Nephron progenitor cell (in vitro differentiated cells): ENCODE measurements around the gene CD93.

Experiments
- DNase-seq: peaks from one replicate; pipeline ENCODE4 v3.0.0; 2021
- H3K27ac Mint-ChIP-seq: 2 replicates; pipeline ENCODE4 v1.8.0; 2021; ENCODE audit warnings: mild to moderate bottlenecking, moderate library complexity, mixed read lengths
- H3K27me3 Mint-ChIP-seq: 2 replicates; pipeline ENCODE4 v1.8.0; 2021; ENCODE audit warnings: mild to moderate bottlenecking, low read depth, mixed read lengths; ENCODE audit not compliant: poor library complexity
- H3K36me3 Mint-ChIP-seq: 2 replicates; pipeline ENCODE4 v1.8.0; 2021; ENCODE audit warnings: low read depth, mixed read lengths
- H3K4me1 Mint-ChIP-seq: 2 replicates; pipeline ENCODE4 v1.8.0; 2021; ENCODE audit warnings: mixed read lengths
- H3K4me3 Mint-ChIP-seq: 2 replicates; pipeline ENCODE4 v1.8.0; 2021; ENCODE audit warnings: mild to moderate bottlenecking, moderate library complexity, mixed read lengths
- H3K9me3 Mint-ChIP-seq: 2 replicates; pipeline ENCODE4 v1.8.0; 2021; ENCODE audit warnings: mild to moderate bottlenecking, moderate library complexity, mixed read lengths
- TF ChIP-seq, protein P1 (sequence below): fragments of 200-600 bp; sonication (generic); IDR thresholded peaks from 2 replicates; pipeline ENCODE4 v1.5.0; 2021; ENCODE audit warnings: antibody characterized with exemption

The CD93 gene

GRCh38 chr20:23126281-23127061 is 40.3 kb upstream of the CD93 start:
- H3K9me3 Mint-ChIP-seq: no peaks in the 10 kb centered on the region
- H3K36me3 Mint-ChIP-seq: no peaks in the 10 kb centered on the region
- H3K27me3 Mint-ChIP-seq: peaks cover 14% of the 10 kb centered on the region
- H3K4me1 Mint-ChIP-seq: peaks cover 47% of the 10 kb centered on the region
- H3K4me3 Mint-ChIP-seq: no peak overlapping the region
- TF ChIP-seq, protein P1, sequence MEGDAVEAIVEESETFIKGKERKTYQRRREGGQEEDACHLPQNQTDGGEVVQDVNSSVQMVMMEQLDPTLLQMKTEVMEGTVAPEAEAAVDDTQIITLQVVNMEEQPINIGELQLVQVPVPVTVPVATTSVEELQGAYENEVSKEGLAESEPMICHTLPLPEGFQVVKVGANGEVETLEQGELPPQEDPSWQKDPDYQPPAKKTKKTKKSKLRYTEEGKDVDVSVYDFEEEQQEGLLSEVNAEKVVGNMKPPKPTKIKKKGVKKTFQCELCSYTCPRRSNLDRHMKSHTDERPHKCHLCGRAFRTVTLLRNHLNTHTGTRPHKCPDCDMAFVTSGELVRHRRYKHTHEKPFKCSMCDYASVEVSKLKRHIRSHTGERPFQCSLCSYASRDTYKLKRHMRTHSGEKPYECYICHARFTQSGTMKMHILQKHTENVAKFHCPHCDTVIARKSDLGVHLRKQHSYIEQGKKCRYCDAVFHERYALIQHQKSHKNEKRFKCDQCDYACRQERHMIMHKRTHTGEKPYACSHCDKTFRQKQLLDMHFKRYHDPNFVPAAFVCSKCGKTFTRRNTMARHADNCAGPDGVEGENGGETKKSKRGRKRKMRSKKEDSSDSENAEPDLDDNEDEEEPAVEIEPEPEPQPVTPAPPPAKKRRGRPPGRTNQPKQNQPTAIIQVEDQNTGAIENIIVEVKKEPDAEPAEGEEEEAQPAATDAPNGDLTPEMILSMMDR: no peak
- DNase-seq: no peak
- H3K27ac Mint-ChIP-seq: no peak overlapping the region

- TF ChIP-seq, protein P1: no peak
- no peak overlapping the region for H3K27ac Mint-ChIP-seq
- H3K4me1 Mint-ChIP-seq: peaks cover 51% of the 10 kb centered on the region
- no peak overlapping the region for H3K4me3 Mint-ChIP-seq
- no peak for DNase-seq
- H3K9me3 Mint-ChIP-seq: no peaks in the 10 kb centered on the region
- no peaks in the 10 kb centered on the region for H3K36me3 Mint-ChIP-seq
- H3K27me3 Mint-ChIP-seq: peaks cover 19% of the 10 kb centered on the region
Measured at GRCh38 chr20:23125625-23126191, 39.6 kb upstream of the CD93 start.

GRCh38 chr20:23125159-23125558 is 39.0 kb upstream of the CD93 start:
- peak overlapping the region; percentile 68 for H3K27ac Mint-ChIP-seq
- H3K4me1 Mint-ChIP-seq: peaks cover 51% of the 10 kb centered on the region
- TF ChIP-seq, protein P1: no peak
- DNase-seq: no peak
- no peak overlapping the region for H3K4me3 Mint-ChIP-seq
- peaks cover 19% of the 10 kb centered on the region for H3K27me3 Mint-ChIP-seq
- no peaks in the 10 kb centered on the region for H3K36me3 Mint-ChIP-seq
- no peaks in the 10 kb centered on the region for H3K9me3 Mint-ChIP-seq

DNA sequence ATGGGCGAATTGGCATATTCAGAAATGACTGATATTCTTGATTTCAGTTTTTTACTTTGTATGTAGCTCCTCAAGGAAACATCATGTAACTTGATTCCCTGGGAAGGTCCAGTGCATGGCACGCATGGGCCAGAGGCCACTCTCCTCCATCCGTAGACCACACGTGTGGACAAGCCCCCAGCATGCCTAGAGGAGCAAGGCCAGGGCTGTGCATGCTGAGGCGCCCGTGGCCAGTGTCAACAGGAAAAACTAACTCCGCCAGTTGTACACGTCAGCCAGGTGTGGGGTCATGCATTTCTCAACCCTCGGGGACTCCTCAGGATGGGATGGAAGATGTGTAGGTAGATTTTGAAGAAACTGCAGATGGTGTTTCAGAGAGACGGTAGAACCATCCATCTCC is 37.8 kb upstream of the CD93 start:
- TF ChIP-seq, protein P1: no peak
- Mint-ChIP-seq H3K27ac (no peak overlapping the region), H3K4me1 (peaks cover 51% of the 10 kb centered on the region), H3K27me3 (peaks cover 17% of the 10 kb centered on the region), H3K9me3 (no peaks in the 10 kb centered on the region), H3K36me3 (no peaks in the 10 kb centered on the region), H3K4me3 (no peak overlapping the region)
- DNase-seq: no peak

DNA sequence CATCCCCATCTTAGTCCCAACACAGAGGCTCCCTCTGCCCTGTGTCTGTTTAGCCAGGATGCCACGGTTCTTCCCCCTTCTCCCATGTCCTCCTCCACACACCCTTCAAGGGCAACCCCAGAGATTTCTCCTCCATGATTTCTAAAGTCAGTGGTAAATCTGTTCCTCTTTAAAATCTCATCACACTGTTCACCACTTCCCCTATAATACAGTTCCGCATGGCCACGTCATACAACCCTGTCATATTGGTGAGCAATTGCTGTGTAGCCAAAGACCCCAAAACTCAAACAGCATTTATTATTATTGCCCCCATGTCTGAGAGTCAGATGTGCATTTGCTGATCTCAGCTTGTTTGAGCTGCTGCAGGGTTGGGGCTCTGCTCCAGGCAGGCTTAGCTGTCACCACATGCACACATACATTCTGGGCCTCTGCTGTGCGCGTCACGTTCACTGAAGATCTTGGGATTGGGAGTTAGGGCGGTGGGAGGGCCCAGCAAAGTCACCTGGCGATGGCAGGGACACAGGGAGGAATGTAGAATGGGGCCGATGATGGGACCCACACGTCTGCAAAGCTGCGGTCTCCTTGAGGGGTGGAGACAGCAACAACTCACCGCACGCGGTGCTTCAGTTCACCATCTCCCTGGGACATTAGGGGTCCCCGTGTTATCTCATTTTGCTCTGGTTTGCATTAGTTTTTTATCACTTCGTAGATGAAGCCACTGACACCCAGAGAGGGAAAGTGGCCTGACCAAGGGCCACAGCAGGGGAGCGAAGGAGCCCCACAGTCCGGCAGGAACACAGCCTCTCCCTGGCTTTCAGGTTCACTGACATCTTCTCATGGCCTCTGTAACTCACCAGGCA is 36.9 kb upstream of the CD93 start:
- peaks cover 51% of the 10 kb centered on the region for H3K4me1 Mint-ChIP-seq
- TF ChIP-seq, protein P1: no peak
- no peak for DNase-seq
- H3K9me3 Mint-ChIP-seq: no peaks in the 10 kb centered on the region
- H3K27ac Mint-ChIP-seq: no peak overlapping the region
- H3K4me3 Mint-ChIP-seq: no peak overlapping the region
- peaks cover 18% of the 10 kb centered on the region for H3K27me3 Mint-ChIP-seq
- H3K36me3 Mint-ChIP-seq: no peaks in the 10 kb centered on the region
